Skin epidermis (tissue), 12 donors: ENCODE data around the gene BTBD9.

ENCODE experiments used
- H3K27ac ChIP-seq, 21 experiments: fragments of 200-600 bp; sonication (generic) in 11 of 21; one replicate each; pipeline ENCODE4 v1.5.0; 2020; ENCODE audit warnings: mild to moderate bottlenecking in 3 of 21, inconsistent platforms in 2 of 21, moderate library complexity in 2 of 21
- H3K4me3 ChIP-seq, 7 experiments: fragments of 200-600 bp; sonication (generic) in 2 of 7; one replicate each; pipeline ENCODE4 v1.5.0; 2020; ENCODE audit warnings: inconsistent platforms in 2 of 7, mild to moderate bottlenecking in 2 of 7, moderate library complexity in 1 of 7

The BTBD9 gene

DNA sequence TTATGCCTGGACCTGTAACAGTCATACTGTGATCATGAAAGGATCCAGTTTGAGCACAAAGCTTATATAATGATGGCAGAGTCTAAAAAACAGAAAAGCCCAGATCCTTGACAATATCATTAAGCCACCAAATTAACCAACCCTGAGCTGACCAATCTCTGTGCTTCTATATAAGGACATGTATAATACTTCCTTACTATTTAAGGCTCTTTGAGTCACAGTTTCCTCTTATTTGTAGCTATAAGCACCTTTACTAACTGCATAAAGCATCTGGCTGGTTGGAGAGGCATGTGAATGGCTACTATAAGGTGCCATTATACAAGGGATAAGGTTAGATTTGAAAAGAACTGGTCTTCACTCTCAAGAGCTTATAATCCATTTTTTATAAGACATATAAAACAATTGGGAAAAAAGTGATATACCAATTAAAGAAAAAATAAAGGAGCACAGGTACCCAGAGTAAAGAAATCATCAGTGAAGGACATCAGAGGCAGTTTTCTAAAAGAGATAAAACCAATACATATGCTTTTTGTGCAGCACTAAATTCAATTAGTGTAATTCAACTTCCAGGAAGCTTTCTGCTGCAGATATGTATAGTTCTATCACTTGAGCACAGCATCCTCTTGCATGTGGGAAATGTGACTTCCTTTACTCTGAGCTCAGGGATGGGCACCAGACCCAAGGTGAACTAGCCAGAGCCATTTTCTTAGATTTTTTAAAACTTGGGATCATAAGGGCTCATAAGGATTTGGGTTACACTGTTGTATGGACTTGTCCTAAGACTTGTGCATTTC lies 121.0 kb downstream of the BTBD9 start:
- Histone ChIP-seq H3K4me3 (no peak overlapping the region), H3K27ac (no peak overlapping the region)

DNA sequence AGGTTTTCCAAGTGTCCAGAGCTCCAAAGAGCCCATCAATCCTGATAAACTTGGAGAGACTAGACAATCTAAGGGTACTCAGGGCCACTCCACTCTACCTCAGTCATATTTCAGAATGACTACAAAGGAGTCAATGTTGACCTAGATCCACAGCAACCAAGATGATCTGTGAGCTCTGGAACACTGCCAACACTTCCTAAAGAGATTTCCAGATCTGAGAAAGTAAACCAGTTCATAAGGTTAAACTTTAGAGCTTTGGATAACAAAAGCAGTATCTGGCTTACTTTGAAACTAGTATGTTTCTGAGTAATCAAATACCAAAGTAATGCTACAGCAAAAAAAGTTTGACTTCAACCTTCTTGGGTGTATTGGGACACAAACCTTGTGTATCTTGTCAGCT lies 122.7 kb downstream of the BTBD9 start:
- Histone ChIP-seq H3K4me3 (no peak overlapping the region), H3K27ac (no peak overlapping the region)

DNA sequence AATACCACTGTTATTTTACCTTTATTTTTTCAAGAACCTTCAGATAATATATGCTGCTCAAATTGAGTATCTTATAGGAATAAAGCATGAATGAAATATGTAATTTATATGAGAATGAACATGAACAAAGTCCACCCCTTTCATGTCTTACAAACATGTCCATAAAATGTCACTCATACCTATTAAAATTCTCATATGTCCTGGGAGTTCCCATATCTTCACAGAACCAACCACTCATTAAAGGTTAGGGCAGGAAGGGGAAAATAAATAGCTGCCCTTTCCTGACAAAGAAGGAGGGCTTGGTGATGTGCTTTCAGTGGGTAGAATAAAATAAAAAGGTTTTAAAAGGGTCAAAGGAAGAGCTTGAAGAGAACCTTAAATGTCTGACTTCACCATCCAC lies 125.3 kb downstream of the BTBD9 start:
- Histone ChIP-seq H3K27ac (no peak overlapping the region), H3K4me3 (no peak overlapping the region)

DNA sequence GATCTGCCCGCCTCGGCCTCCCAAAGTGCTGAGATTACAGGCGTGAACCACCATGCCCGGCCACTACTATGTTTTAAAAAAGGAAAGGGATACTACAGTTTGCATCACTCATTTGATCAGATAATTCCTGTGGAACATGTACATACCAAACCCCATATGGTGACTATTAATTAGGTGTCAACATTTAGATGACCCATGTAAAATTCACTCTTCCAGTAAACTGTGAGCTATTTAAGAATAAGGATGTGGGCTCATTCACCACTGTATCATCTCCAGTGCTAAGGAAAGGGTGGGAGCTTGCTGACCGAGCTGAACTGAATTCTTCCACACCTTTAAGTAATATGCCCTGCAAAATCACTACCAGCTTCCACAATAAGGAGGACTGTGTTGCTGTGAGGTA lies 127.5 kb downstream of the BTBD9 start:
- Histone ChIP-seq H3K4me3 (no peak overlapping the region), H3K27ac (no peak overlapping the region)

DNA sequence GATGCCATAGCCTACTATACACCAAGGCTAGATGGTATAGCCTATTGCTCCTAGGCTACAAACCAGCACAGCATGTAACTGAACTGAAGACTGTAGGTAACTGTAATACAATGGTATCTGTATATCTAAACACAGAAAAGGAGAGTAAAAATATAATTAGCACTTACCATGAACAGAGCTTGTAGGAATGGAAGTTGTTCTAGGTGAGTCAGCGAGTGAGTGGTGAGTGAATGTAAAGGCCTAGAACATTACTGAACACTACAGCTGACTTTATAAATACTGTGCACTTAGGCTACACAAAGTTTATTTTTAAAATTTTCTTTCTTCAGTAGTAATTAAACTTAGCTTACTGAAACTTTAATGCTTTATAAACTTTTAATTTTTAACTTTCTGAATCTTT lies 129.5 kb downstream of the BTBD9 start:
- H3K4me3 ChIP-seq: no peak overlapping the region
- no peak overlapping the region for H3K27ac ChIP-seq

DNA sequence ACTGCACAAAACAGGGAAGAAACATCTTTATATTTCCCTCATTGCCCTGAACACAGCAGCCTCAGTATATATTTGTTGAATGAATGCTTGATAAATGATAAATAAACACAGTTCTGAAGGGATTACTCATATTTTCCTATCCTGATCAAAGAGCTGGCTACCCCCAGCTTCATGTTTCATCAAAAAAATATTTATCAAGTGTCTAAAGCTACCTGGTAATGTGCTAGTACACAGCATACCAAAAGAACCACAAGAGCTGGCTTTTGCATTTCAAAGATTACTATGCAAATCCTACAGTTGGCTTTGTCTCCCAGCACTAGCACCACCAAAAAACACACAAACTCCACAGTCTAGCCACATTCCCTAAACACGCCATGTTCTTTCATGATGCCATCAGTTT lies 130.0 kb downstream of the BTBD9 start:
- Histone ChIP-seq H3K27ac (no peak overlapping the region), H3K4me3 (no peak overlapping the region)

DNA sequence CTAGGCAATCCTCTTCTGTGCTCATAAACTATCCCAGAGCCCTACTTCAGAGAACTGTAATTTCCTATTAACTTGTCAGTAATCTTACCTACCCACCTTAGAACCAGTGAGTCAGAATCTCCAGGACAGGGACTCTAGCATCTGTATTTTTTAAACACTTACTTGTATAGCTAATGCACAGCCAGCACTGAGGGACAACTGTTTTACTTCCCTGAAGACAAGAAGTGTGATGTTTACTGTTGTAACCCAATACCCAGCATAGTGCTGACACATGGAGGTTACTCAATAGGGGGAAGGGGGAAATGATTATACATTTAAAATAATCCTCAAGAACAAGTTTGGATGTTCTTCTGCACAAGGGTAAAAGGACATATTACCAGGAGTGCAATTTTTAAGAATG lies 130.8 kb downstream of the BTBD9 start:
- H3K27ac ChIP-seq: no peak overlapping the region
- no peak overlapping the region for H3K4me3 ChIP-seq

DNA sequence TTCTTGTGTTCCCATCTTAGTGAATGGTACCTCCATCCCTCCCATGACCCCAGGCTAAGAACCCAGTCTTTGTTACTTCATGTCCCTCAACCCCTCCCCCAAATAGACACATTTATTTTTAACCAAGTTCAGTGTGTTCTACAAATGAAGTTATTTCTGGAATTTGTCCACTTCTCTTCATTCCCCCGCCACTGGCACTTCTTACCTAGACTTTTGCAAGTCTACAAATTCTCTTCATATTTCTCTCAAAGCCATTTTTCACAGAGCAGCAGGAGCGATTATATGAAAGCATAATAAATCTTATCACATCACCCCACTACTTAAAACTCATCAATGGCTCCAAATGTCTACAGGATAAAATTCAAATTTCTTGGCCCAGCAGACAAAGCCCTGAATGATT lies 131.4 kb downstream of the BTBD9 start:
- no peak overlapping the region for H3K27ac ChIP-seq
- no peak overlapping the region for H3K4me3 ChIP-seq

DNA sequence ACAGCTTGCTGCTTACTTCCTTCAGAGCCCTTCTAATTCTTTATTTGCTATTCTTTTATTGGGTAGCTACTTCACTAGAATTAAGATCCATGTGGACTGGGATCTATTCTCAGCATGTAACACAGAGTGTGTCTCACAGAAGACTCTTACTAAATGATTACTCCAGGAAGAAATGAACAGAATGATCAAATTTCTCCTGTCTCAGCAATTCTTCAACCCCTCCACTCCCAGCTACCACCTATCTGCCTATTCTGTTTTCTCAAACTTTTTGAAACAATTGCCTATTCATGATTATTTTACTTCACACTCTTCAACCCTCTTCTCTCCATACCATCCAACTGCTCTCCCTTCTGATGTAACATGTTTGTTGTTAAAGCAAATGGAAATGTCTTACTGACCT lies 132.6 kb downstream of the BTBD9 start:
- no peak overlapping the region for H3K27ac ChIP-seq
- no peak overlapping the region for H3K4me3 ChIP-seq

DNA sequence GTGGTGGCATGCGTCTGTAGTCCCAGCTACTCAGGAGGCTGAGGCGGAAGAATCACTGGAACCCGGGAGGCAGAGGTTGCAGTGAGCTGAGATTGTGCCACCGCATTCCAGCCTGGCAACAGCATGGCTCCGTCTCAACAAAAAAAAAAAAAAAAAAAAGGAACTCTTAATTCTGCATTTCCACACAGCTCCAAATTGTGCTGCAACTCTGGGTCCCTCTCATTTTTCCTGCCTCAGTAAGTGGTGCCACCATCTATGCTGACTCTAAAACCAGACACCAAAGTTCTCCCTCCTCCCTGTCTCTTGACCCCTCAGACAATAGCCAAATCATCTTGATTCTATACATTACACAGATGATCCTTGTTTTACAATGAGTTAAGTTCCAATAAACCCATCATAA lies 133.9 kb downstream of the BTBD9 start:
- H3K27ac ChIP-seq: no peak overlapping the region
- no peak overlapping the region for H3K4me3 ChIP-seq

DNA sequence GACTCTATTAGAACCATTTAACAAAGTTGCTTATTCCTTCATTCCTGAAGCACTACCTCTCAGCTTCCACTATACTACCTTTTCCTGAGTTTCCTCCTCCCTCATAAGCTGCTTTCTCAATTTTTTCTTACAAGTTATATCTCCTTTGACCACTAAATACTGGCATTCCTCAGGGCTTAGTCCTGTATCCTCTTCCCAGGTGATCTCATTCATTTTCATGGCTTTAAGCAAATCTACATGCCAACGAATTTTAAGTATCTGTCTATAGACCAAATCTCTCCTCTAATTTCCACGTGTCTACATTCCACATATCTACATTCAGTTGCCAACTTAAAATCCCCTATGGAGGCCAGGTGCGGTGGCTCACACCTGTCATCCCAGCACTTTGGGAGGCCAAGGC lies 134.7 kb downstream of the BTBD9 start:
- no peak overlapping the region for H3K27ac ChIP-seq

DNA sequence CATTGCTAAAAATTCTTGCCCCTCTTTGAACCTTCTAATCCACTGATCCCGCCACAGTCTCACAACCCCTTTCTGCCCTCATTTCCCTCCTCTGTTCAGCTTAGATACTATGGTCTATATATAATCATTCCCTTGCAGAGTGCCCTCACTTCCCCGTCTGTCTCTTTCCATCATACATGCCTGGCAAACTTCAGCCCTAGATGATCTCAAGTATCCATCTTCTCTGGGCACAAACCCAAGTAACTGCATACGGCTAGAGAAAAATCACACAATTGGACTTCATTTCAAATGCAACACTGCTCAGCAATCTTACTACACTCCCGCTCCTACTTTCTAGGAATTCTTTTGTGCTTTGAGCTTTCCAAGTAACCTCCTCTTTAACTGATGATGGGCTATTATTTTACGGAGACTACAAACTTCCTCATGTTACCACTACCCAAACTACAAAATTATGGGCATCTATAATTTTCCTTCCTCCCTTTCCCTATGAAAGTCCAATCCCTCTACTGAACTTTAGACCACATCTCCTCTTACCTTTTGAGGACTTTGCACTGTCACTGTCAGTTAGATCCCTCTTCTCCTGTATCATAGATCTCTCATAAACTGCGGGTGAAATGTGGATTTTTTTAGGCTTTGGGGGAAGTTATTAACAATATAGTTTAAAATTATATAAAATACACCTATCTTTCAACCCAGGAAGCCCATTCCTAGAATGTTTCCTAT lies 135.6 kb downstream of the BTBD9 start:
- Histone ChIP-seq H3K27ac (no peak overlapping the region), H3K4me3 (no peak overlapping the region)

More for the DNA sequence above, 134.7 kb downstream of the BTBD9 start:
- no peak overlapping the region for H3K4me3 ChIP-seq

DNA sequence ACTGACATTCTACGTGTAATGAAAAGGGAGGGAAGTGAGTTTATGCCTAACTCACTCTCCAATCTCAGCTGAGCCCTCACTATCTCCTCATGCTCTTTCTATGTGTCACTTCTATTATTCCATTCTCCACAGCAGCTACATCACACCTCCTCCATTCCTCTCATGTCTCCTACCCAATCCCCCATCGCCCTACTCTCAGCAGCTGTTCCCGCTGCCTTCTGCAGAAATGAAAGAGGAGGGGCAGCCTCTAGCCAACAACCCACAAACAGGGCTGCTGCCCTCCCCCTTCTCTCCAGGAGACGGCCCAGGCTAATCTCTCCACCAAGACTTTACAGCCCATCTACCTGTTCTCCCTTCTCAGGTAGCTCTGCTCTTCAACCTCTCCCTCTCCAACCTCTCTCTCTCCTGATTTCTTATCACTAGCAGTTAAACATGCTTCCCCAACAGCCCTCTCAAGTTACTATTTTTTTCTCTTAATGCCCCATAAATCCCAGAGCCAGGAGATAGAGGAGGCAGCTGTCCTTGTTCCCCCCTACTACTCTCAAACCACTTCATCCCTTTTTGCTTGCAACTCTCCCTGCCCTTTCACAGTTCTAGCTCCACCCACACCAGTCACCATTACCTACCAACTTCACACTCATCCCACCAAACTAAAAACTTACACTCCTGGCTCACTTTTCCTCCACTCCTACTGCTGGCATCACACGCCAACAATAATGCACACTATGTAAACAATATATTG lies 136.5 kb downstream of the BTBD9 start:
- Histone ChIP-seq H3K4me3 (no peak overlapping the region), H3K27ac (no peak overlapping the region)

DNA sequence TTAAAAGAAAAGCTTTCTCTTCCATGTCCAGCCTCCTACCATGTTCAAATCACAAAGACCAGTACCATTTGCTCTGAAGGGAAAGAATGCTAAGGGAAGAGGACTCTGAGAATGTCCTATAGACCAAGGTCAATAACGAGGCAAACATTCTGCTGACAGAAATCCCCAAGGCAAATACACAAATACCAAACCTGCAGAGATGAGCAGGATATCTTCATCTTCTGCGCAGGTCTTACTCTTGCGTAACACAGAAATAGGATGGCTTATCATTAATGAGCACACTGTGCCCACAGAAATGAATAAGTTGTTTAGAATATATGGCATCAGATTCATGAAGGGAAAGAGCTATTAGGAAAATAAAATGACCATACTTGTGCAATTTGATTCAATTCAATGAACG lies 137.3 kb downstream of the BTBD9 start:
- H3K27ac ChIP-seq: no peak overlapping the region
- no peak overlapping the region for H3K4me3 ChIP-seq

DNA sequence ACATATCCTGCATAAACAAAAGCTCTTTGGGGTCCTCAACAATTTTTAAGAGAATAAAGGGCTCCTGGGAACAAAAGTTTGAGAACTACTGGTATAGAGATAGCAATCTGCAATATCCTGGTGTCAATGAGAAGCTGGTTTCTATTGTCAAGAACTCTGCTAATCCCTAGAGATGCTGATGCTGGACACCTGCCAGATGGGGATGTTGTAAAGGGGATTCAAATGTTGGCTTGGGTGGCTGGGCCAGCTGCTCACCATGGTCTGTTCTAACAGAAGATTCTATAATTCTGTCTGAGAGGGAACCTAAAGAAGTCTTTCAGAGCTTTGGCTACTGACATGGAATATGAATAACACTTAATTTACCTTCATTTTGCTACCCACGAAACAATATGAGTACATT lies 137.8 kb downstream of the BTBD9 start:
- H3K4me3 ChIP-seq: no peak overlapping the region
- H3K27ac ChIP-seq: no peak overlapping the region

DNA sequence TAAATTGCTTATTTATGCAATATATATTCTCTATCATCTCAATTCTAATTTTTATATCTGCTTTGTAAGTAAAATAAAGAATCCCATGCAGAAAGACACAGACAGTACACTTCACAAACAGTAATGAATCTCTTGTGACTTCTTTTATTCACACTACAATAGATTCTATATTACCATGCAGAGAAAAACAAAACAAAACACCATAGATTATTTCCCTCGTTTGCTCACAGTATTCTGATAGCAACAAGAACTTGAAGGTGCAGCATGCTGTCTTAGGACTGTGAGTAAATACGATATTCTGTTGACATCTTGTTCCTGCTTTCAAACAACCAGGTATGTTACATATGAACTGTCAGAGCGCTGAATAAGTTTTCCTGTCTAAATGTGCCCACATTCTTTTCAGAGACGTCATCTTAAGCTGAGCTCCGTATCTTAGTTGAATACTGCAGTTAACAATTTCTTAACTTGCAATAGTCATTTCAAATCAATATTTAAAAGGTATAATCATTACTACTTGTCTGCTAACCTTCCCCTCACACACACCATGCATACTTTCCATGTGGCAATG lies 140.1 kb downstream of the BTBD9 start:
- H3K27ac ChIP-seq: no peak overlapping the region
- H3K4me3 ChIP-seq: no peak overlapping the region

DNA sequence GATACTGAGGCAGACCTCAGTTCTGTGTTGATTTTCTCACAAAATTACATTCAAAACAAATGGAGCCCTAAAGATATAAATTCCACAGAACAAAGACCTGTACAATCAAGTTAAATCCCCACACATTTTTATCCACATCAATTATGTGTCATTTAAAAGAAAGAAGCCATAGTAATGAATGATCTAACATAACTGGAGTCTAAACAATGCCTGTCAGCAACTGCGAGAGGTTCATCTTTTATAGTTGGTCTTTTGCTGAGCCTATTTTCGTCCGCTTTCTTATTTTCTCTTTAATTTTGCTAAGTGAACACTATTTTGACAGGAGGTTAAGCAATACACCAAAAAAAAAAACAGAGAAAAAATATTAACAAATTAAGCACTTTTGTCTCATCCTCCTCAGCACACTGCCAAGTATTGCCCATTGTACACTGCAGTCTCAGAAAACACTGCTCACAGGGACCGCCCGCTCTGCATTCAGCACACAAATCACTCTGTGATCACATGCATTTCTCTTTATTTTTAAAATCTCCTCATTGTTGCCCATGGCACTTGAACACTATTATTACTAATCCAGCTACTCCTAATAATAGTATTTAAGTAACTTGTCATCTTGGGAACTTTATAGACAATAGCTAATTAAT lies 140.8 kb downstream of the BTBD9 start:
- Histone ChIP-seq H3K4me3 (no peak overlapping the region), H3K27ac (no peak overlapping the region)

DNA sequence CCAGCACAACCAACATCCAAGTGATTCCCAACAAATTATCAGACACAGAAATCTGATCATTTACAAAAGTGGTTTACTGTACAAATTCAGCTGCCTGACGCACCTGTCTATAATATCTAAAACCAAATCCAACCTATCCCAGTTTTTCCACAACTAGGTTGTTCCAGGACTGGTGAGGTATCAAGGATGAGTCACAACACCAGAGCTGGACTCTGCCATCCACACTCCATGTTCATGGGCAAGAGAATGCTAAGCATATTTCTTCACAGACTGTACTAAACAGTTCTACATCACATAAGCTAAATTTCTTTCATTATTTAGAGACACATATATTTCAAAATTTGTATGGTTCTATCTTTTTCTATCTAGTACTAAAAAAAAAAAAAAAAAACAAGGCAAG lies 141.6 kb downstream of the BTBD9 start:
- Histone ChIP-seq H3K27ac (no peak overlapping the region), H3K4me3 (no peak overlapping the region)

DNA sequence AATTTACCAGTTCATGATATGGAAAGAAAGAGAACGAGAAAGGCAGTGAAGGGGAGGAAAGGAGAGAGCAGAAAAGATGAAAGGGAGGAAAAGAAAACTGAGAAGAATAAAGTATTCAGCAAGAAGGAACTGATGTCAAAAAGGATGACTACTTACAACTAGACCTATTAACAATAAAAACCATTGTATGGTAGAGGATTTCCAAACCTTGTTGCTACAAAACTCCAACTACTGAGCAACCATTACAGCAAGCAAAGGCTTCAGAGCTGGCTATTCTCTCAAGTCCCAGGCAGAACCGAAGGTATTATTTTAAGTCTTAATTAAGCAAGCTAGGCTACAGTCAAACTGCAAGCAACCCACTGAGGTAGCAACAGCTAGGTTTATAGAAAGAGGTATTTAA lies 142.2 kb downstream of the BTBD9 start:
- no peak overlapping the region for H3K4me3 ChIP-seq
- no peak overlapping the region for H3K27ac ChIP-seq
